SU-DHL-6 (cell line): Measurements from ENCODE around the gene RIMBP2.
"Not testable (repeated sequence)": the region's sequence is repeated elsewhere in the genome, so short reads cannot be mapped to it uniquely, and the experiment has no call there.

Experiments used
- CTCF ChIP-seq: fragments of 200-600 bp; sonication (generic); IDR thresholded peaks from one replicate; pipeline ENCODE4 v1.5.1; 2017; ENCODE audit warnings: antibody characterized with exemption, mild to moderate bottlenecking, low read length, moderate library complexity; ENCODE audit not compliant: insufficient read depth, poor library complexity, severe bottlenecking
- EZH2phosphoT487 ChIP-seq: fragments of 200-600 bp; sonication (generic), shearing (Covaris generic); conservative IDR thresholded peaks from 2 replicates; pipeline ENCODE4 v1.6.1; 2018; ENCODE audit warnings: mild to moderate bottlenecking, antibody characterized with exemption, low read length, moderate library complexity, mixed read lengths

GRCh38 chr12:130584475-130584874, 131.6 kb downstream of the RIMBP2 start:
- TF ChIP-seq CTCF, EZH2phosphoT487: not testable (repeated sequence)
